Measurements from ENCODE around the gene MBNL1. TPM values are rescaled to one million over a fixed set of nuclear protein-coding genes. Genes with fewer than 3 reads are reported as not detected.
A peak's percentile ranks its signal among the peaks of the same experiment; 100 is the strongest.
"Not testable (repeated sequence)": the region's sequence is repeated elsewhere in the genome, so short reads cannot be mapped to it uniquely, and the experiment has no call there.

MBNL1 gene
- total RNA-seq, 1 experiment from 2014 or later = 265 TPM

- Histone ChIP-seq H3K4me1 (ENCODE audit: low read length) (peaks cover 58% of the 10 kb centered on the region), H3K4me2 (ENCODE audit: low read depth, low read length, poor library complexity, severe bottlenecking) (no peak overlapping the region), H3K79me2 (ENCODE audit: low read length) (peaks cover 97% of the 10 kb centered on the region), H4K20me1 (ENCODE audit: insufficient read depth, low read depth, low read length) (no peaks in the 10 kb centered on the region), H3K27ac (ENCODE audit: low read length) (0 out of 2 replicates have a peak overlapping the region, but pooled peaks have one; percentile 5), H3K9me2 (replicated peaks; ENCODE audit: insufficient read depth, low read length) (no peaks in the 10 kb centered on the region), H3K4me3 (ENCODE audit: low read length) (no peak overlapping the region), H3K27me3 (ENCODE audit: low read length) (no peaks in the 10 kb centered on the region), H3K9me3 (ENCODE audit: low read length) (no peaks in the 10 kb centered on the region), H2AFZ (ENCODE audit: low read length) (no peak overlapping the region), H3K9ac (ENCODE audit: low read length) (no peak overlapping the region), H3K36me3 (ENCODE audit: insufficient read depth, low read length) (peaks cover 26% of the 10 kb centered on the region; the same call in 1 of the 2 replicates)
- DNase-seq = no peak
These were observed 62.4 kb downstream of the MBNL1 start for GRCh38 chr3:152331018-152331541.

- H3K4me3 ChIP-seq (ENCODE audit: low read length) = no peak overlapping the region
- DNase-seq = no peak
- peaks cover 26% of the 10 kb centered on the region; the same call in 1 of the 2 replicates for H3K36me3 ChIP-seq (ENCODE audit: insufficient read depth, low read length)
- H3K27me3 ChIP-seq (ENCODE audit: low read length) = no peaks in the 10 kb centered on the region
- no peak overlapping the region for H3K27ac ChIP-seq (ENCODE audit: low read length)
- H3K79me2 ChIP-seq (ENCODE audit: low read length) = peaks cover 98% of the 10 kb centered on the region
- H3K4me2 ChIP-seq (ENCODE audit: low read depth, low read length, poor library complexity, severe bottlenecking) = no peak overlapping the region
- H3K9ac ChIP-seq (ENCODE audit: low read length) = no peak overlapping the region
- H4K20me1 ChIP-seq (ENCODE audit: insufficient read depth, low read depth, low read length) = no peaks in the 10 kb centered on the region
- H3K4me1 ChIP-seq (ENCODE audit: low read length) = peaks cover 63% of the 10 kb centered on the region
- H3K9me3 ChIP-seq (ENCODE audit: low read length) = no peaks in the 10 kb centered on the region
- no peak overlapping the region for H2AFZ ChIP-seq (ENCODE audit: low read length)
- H3K9me2 ChIP-seq (replicated peaks; ENCODE audit: insufficient read depth, low read length) = no peaks in the 10 kb centered on the region
These were observed 63.3 kb downstream of the MBNL1 start for GRCh38 chr3:152331998-152332397.

GRCh38 chr3:152333928-152334327 lies 65.2 kb downstream of the MBNL1 start:
- Histone ChIP-seq H3K9me3 (ENCODE audit: low read length) (no peaks in the 10 kb centered on the region), H3K36me3 (ENCODE audit: insufficient read depth, low read length) (peaks cover 23% of the 10 kb centered on the region; the same call in 1 of the 2 replicates), H3K79me2 (ENCODE audit: low read length) (peaks cover 99% of the 10 kb centered on the region), H3K27ac (ENCODE audit: low read length) (peak overlapping the region; percentile 24; the same call in 1 of the 2 replicates), H3K4me1 (ENCODE audit: low read length) (peaks cover 65% of the 10 kb centered on the region), H3K9me2 (replicated peaks; ENCODE audit: insufficient read depth, low read length) (no peaks in the 10 kb centered on the region), H3K9ac (ENCODE audit: low read length) (no peak overlapping the region), H4K20me1 (ENCODE audit: insufficient read depth, low read depth, low read length) (no peaks in the 10 kb centered on the region), H3K27me3 (ENCODE audit: low read length) (no peaks in the 10 kb centered on the region), H3K4me3 (ENCODE audit: low read length) (no peak overlapping the region), H3K4me2 (ENCODE audit: low read depth, low read length, poor library complexity, severe bottlenecking) (no peak overlapping the region), H2AFZ (ENCODE audit: low read length) (no peak overlapping the region)
- DNase-seq = no peak

- peak overlapping the region; percentile 36 for H3K27ac ChIP-seq (ENCODE audit: low read length)
These were observed 66.0 kb downstream of the MBNL1 start for GRCh38 chr3:152334761-152335160.

DNA sequence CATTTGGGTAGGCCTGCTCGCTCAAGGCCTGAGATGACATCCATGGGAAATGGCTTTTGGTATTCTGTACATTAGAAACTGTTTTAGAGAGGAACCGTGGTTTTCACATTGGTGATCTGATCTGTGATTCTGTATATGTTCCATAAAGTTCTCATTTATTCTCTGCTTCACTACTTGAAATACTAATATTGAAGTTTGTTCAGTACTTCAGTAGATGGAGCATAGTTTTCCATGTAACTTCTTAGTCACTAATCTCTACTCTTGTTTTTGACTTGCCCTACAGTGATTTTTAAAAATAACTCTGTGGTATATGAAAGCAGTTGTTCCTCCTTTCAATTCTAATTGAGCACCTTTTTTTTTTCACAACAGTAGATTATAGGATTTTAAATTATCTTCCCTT lies 66.5 kb downstream of the MBNL1 start:
- Histone ChIP-seq H3K9me3 (ENCODE audit: low read length) (no peaks in the 10 kb centered on the region), H2AFZ (ENCODE audit: low read length) (no peak overlapping the region), H3K4me2 (ENCODE audit: low read depth, low read length, poor library complexity, severe bottlenecking) (peak overlapping the region; percentile 26), H3K27ac (ENCODE audit: low read length) (peak overlapping the region; percentile 36), H3K4me3 (ENCODE audit: low read length) (no peak overlapping the region), H3K36me3 (ENCODE audit: insufficient read depth, low read length) (peaks cover 23% of the 10 kb centered on the region; the same call in 1 of the 2 replicates), H3K9me2 (replicated peaks; ENCODE audit: insufficient read depth, low read length) (no peaks in the 10 kb centered on the region), H3K9ac (ENCODE audit: low read length) (no peak overlapping the region), H4K20me1 (ENCODE audit: insufficient read depth, low read depth, low read length) (no peaks in the 10 kb centered on the region), H3K79me2 (ENCODE audit: low read length) (peaks cover 100% of the 10 kb centered on the region), H3K4me1 (ENCODE audit: low read length) (peaks cover 78% of the 10 kb centered on the region), H3K27me3 (ENCODE audit: low read length) (no peaks in the 10 kb centered on the region)
- DNase-seq = no peak

More at GRCh38 chr3:152334761-152335160, 66.0 kb downstream of the MBNL1 start:
- Histone ChIP-seq H3K4me2 (ENCODE audit: low read depth, low read length, poor library complexity, severe bottlenecking) (peak overlapping the region; percentile 26), H3K27me3 (ENCODE audit: low read length) (no peaks in the 10 kb centered on the region), H4K20me1 (ENCODE audit: insufficient read depth, low read depth, low read length) (no peaks in the 10 kb centered on the region), H3K9me3 (ENCODE audit: low read length) (no peaks in the 10 kb centered on the region), H3K9me2 (replicated peaks; ENCODE audit: insufficient read depth, low read length) (no peaks in the 10 kb centered on the region), H3K4me1 (ENCODE audit: low read length) (peaks cover 73% of the 10 kb centered on the region), H3K9ac (ENCODE audit: low read length) (no peak overlapping the region), H3K79me2 (ENCODE audit: low read length) (peaks cover 100% of the 10 kb centered on the region), H2AFZ (ENCODE audit: low read length) (no peak overlapping the region), H3K4me3 (ENCODE audit: low read length) (no peak overlapping the region), H3K36me3 (ENCODE audit: insufficient read depth, low read length) (peaks cover 23% of the 10 kb centered on the region; the same call in 1 of the 2 replicates)
- DNase-seq = no peak

DNA sequence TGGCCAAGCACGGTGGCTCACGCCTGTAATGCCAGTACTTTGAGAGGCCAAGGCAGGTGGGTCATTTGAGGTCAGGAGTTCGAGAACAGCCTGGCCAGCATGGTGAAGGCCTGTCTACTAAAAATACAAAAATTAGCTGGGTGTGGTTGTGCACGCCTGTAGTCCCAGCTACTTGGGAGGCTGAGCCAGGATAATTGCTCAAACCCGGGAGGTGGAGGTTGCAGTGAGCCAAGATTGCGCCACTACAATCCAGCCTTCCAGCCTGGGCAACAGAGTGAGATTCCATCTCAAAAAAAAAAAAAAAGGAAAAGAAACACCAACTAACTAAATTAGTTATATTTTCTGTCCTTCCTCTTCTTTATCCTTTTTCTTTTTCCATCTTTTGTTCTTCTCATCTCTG lies 68.6 kb downstream of the MBNL1 start:
- H3K27ac ChIP-seq (ENCODE audit: low read length); H3K9me2 ChIP-seq (replicated peaks; ENCODE audit: insufficient read depth, low read length); H4K20me1 ChIP-seq (ENCODE audit: insufficient read depth, low read depth, low read length); H3K9ac ChIP-seq (ENCODE audit: low read length); H2AFZ ChIP-seq (ENCODE audit: low read length); H3K9me3 ChIP-seq (ENCODE audit: low read length); DNase-seq; H3K4me3 ChIP-seq (ENCODE audit: low read length); H3K27me3 ChIP-seq (ENCODE audit: low read length); H3K4me2 ChIP-seq (ENCODE audit: low read depth, low read length, poor library complexity, severe bottlenecking): not testable (repeated sequence)
- peaks cover 100% of the 10 kb centered on the region for H3K79me2 ChIP-seq (ENCODE audit: low read length)
- peaks cover 89% of the 10 kb centered on the region for H3K4me1 ChIP-seq (ENCODE audit: low read length)
- peaks cover 41% of the 10 kb centered on the region; the same call in 1 of the 2 replicates for H3K36me3 ChIP-seq (ENCODE audit: insufficient read depth, low read length)

- H3K27me3 ChIP-seq (ENCODE audit: low read length) = no peaks in the 10 kb centered on the region
- H4K20me1 ChIP-seq (ENCODE audit: insufficient read depth, low read depth, low read length) = no peaks in the 10 kb centered on the region
- H3K4me2 ChIP-seq (ENCODE audit: low read depth, low read length, poor library complexity, severe bottlenecking) = peak overlapping the region; percentile 70
- peaks cover 89% of the 10 kb centered on the region for H3K4me1 ChIP-seq (ENCODE audit: low read length)
- no peak for DNase-seq
- H3K27ac ChIP-seq (ENCODE audit: low read length) = peak overlapping the region; percentile 83
- H3K36me3 ChIP-seq (ENCODE audit: insufficient read depth, low read length) = peaks cover 44% of the 10 kb centered on the region
- H2AFZ ChIP-seq (ENCODE audit: low read length) = no peak overlapping the region
- no peaks in the 10 kb centered on the region for H3K9me2 ChIP-seq (replicated peaks; ENCODE audit: insufficient read depth, low read length)
- H3K9ac ChIP-seq (ENCODE audit: low read length) = no peak overlapping the region; the same call in 1 of the 2 replicates
- no peak overlapping the region for H3K4me3 ChIP-seq (ENCODE audit: low read length)
- H3K79me2 ChIP-seq (ENCODE audit: low read length) = peaks cover 100% of the 10 kb centered on the region
- H3K9me3 ChIP-seq (ENCODE audit: low read length) = no peaks in the 10 kb centered on the region
These were observed 69.5 kb downstream of the MBNL1 start for GRCh38 chr3:152338159-152338720.

GRCh38 chr3:152339881-152340505 lies 71.3 kb downstream of the MBNL1 start:
- Histone ChIP-seq H3K4me1 (ENCODE audit: low read length) (peaks cover 82% of the 10 kb centered on the region), H3K9ac (ENCODE audit: low read length) (peak overlapping the region; percentile 43), H3K4me2 (ENCODE audit: low read depth, low read length, poor library complexity, severe bottlenecking) (peak overlapping the region; percentile 70), H3K79me2 (ENCODE audit: low read length) (peaks cover 100% of the 10 kb centered on the region), H2AFZ (ENCODE audit: low read length) (no peak overlapping the region), H3K9me2 (replicated peaks; ENCODE audit: insufficient read depth, low read length) (no peaks in the 10 kb centered on the region), H4K20me1 (ENCODE audit: insufficient read depth, low read depth, low read length) (no peaks in the 10 kb centered on the region), H3K27ac (ENCODE audit: low read length) (peak overlapping the region; percentile 83), H3K9me3 (ENCODE audit: low read length) (no peaks in the 10 kb centered on the region), H3K36me3 (ENCODE audit: insufficient read depth, low read length) (peaks cover 36% of the 10 kb centered on the region), H3K4me3 (ENCODE audit: low read length) (peak overlapping the region; percentile 33), H3K27me3 (ENCODE audit: low read length) (no peaks in the 10 kb centered on the region)
- peak; percentile 70 for DNase-seq

Data from Karpas-422 (cell line).